Measurements from ENCODE around the gene HPDL.
"Not testable (repeated sequence)": the region's sequence is repeated elsewhere in the genome, so short reads cannot be mapped to it uniquely, and the experiment has no call there.

HPDL gene

DNA sequence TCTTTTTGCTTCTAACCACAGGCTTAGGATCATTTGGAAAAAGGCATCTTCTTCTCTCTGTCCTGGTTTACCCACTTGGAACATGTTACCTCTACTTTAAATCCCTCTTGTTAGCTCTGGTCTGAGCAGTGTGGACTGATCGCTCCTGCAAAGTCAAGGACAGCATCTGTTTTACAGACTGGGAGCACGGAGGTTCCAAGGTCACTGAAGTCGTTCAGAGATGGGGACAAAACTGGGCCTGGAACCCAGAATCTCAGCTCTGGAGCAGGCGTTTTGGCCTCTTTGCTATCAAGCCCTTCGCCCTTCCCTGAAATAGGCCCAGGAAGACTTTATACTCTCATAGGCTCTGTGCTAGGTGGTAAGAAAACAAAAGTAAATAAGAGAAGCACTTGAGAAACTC lies 24.8 kb downstream of the HPDL start:
- no peak for DNase-seq (ENCODE audit: low spot score)

DNA sequence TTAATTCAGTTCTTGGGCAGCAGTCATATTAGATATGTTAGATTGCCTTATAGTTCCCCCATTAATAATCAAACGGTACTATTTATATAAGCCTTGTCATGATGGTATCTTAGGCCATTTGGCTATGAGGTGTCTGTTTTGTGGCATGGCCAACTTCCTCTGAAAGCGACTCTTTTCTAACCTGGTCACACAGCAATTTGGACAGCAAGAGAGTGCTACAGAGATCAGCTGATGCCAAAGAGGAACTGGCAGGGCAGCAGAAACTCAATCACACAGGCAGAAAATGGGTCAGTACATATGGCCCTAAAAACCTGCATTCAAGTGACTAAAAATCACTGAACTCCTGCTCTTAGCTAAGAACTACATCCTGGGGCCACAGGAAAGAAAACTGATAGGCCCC lies 27.0 kb downstream of the HPDL start:
- no peak for DNase-seq (ENCODE audit: low spot score)

DNA sequence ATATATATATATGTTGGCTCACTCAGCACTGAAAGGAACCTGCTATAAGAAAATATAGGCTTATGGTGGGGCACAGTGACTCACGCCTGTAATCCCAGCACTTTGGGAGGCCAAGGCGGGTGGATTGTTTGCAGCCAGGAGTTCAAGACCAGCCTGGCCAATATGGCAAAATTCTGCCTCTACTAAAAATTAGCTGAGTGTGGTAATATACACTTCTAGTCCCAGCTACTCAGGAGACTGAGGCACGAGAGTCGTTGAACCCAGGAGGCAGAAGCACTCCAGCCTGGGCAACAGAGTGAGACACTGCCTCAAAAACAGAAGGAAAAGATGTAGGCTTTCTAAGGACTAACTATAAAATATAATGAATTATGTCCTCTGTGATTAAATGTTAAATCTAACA lies 28.1 kb downstream of the HPDL start:
- DNase-seq (ENCODE audit: low spot score): no peak

DNA sequence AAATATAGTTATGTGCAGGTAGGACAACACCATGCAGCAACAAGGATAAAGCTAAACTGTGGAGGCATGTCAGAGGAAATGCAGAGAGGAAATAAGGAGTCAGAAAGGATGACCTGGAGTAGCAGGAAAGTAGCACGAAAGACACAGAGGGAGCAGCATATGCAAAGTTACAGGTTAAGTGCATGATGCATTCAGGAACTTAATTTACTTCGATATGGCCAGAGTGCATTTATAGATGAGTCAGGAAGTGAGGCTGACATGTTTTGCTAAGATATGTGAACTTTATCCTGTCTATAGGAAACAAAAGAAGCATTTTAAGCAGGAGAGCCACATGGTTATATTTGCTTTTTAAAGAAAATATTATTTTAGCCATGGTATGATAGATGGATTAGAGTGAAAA lies 29.0 kb downstream of the HPDL start:
- DNase-seq (ENCODE audit: low spot score): no peak

- DNase-seq (ENCODE audit: low spot score): no peak
Observed at GRCh38 chr1:45356186-45356585, 29.5 kb downstream of the HPDL start.

DNA sequence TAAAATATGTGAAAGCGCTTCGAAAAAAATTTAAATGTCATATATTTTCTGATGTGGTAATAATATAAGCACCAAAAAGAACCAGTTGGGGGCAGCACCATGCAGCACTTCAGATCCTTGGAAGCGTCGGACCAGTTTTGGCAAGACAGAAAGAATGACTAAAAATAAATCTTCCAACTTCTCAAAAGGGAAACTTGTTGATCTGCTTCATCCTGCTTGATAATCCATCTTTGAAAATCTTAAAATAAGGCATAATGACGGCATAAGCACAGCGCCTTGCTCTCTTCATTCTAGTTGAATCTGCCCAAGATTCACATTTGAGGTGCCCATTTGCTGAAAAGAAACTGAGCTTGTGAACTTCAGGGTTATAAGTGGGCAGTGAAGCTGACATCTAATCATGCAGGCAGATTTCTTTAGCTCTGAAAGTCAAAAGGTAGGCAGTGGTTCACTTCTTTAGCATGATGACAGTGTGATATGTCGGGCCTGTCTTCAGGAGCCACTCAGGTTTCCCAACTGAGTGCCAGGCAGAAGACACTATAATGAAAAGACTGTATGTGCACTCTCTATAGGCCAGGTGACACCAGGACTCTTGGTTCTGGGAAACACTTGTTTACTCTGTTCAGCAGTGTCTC lies 33.3 kb downstream of the HPDL start:
- DNase-seq (ENCODE audit: low spot score): no peak

DNA sequence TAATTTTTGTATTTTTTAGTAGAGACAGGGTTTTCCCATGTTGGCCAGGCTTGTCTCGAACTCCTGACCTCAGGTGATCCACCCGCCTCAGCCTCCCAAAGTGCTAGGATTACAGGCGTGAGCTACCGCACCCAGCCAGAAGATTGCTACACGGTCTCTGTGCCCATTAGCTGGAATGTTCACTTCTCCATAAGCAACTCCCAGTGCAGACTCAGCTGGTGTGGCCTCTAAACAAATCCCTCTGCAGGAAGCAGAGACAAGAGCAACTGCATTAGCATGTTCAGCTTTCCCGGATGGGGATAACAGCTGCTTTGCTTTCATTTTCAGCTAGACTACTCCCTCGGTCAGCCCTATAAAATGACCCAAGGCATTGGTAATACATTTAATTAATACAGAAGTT lies 34.3 kb downstream of the HPDL start:
- DNase-seq (ENCODE audit: low spot score): not testable (repeated sequence)

- DNase-seq (ENCODE audit: low spot score): no peak
Observed at GRCh38 chr1:45364294-45364693, 37.6 kb downstream of the HPDL start.

- no peak for DNase-seq (ENCODE audit: low spot score)
Observed at GRCh38 chr1:45365051-45365450, 38.4 kb downstream of the HPDL start.

- DNase-seq (ENCODE audit: low spot score): no peak
Observed at GRCh38 chr1:45370575-45370974, 43.9 kb downstream of the HPDL start.

GRCh38 chr1:45373573-45373972 lies 46.9 kb downstream of the HPDL start:
- no peak for DNase-seq (ENCODE audit: low spot score)

- DNase-seq (ENCODE audit: low spot score): no peak
Observed at GRCh38 chr1:45375104-45376090, 48.7 kb downstream of the HPDL start.

DNA sequence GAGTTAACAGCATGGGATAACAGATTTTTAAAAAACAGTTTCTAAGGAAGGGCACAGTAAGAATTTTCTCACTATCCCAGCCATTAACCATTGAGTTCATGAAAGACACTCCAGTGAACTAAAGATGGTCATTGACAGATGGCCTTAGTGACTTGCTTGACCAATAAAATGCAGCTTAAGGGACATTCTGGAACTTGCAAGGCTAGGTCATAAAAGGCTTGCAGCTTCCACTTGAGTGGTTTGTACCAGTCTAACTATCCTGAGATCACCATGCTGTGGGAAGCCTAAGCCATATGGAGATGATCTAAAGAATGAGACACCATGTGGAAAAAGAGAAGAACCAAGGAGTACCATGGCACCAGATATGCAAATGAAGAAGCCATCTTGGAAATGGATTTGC lies 51.5 kb downstream of the HPDL start:
- no peak for DNase-seq (ENCODE audit: low spot score)

Measured in HuH-7 (cell line).